ENCODE measurements around the gene TSPO2.
"Not testable (repeated sequence)": the region's sequence is repeated elsewhere in the genome, so short reads cannot be mapped to it uniquely, and the experiment has no call there.

Gene TSPO2, protein sequence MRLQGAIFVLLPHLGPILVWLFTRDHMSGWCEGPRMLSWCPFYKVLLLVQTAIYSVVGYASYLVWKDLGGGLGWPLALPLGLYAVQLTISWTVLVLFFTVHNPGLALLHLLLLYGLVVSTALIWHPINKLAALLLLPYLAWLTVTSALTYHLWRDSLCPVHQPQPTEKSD

DNA sequence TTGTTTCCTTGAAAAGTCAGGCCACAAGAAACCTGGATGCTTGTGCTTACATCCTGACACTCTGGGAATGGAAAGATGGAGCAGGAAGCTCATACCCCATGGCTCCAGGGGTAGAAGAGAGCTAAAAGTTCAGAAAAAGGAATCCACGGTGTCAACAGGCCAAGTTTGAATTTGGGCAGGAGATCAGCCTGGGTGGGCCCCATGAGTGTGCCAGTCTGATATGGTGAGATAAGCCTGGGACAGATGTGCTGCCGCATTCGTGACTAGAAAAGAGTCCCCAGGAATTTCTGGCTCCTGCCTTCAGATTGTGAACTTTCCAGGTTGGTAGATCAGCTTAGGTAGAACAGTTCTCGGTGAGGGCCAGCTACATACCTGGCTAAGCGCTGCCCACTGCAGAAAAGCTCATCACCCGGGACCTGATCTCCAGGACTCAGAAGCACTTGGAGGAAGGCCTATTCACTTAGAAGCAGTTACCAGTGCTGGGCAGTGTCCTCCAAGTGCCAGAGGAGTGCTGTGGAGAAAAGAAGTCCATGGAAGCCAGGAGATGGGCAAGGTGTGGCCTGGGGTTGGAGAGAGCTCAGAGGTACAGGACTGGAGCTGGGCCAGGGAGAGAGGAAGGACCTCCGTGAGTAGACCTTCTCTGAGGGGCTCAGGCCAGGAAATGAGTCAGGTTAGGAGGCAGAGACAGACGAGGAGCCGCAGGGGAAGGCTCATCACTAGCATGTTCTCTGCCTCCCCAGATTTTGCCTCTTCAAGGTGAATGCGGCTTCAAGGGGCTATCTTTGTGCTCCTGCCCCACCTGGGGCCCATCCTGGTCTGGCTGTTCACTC is at the start of gene TSPO2:
Gene TSPO2 (plus strand): TSS at position 242 of the 830 bp plus-strand sequence. CDS start 519 bp downstream, at position 761.
- DNase-seq = no peak

DNA sequence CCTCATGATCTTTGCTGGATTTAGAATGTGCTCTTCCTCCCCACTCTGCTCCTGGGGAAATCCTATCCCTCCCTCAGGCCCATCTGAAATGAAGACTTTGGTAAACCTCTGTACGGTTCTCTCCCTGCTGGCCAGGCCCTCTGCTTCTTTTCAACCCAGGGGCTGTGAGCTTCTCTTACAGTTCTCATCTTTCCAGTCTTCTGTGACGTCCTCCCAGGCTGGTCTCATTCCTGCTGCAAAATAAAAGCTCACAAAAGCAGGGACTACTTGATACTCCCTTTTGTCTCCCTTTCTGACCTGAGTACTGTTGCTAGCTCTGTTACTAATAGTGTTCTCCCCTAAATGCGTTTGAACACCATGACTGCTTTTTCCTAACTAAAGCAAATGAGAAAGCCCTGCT is 49.5 kb upstream of the TSPO2 start:
- DNase-seq = no peak

DNA sequence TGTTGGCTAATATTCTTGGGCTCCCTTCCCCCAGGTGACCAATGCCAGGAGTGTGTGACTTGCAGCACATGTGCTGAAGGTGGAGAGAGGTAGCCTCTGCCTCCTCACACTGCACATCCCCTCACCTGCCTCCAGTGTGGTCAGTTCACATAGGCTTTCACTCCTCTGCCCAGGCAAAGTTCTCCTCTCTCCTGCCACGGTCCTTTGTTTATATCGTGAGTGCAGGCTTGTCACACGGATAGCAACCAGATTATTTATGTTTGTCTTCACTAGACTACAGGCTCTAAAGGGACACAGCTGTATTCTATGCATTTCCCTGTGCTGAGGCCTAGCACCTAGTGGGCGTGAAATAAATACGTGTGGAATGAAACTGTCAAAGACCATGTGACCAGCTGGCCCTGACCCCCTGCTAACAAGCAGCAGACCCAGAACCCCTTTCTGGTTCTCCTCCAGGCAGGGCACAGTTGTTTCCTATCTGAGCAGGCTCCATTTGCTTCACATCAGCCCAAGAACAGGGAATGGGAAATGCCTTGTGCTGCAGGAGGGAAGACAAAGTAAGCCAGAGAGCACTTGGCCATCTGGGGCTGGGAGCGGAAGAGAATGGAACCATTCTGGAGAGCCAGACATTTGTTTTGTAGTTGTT is 45.6 kb upstream of the TSPO2 start:
- no peak for DNase-seq

DNA sequence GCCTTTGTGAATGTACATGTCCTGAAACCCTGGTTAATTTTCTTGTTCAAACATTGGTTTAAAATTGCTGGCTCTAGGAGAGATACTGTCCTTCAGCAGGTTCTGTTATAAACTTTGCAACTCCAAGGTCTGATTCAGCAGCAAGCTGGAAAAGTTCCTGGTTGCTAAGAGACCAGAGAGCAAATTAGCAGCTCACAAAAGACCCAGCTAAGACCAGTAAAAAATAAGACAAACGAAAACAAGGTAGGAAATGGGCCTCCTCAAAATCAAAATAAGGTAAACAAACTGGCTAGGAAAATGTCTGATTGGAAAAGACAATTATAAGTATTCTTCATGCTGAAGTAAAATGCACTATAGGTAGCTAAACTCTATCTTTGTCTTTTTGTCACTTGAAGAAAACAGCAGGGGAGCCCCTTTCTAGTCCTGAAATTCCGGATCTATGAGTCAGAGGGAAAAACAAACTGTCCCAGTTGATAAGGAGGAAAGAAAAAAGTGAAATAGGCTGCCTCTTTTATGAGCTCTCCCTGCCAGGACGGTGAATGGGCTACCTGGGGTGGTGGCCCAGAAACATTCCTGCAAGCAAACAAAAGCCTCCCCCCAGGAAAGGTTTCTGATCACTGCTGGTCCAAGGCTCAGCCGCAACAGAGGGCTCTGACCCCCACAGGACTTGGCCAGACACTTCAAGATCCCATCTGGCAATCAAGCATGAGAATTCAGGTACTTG is 44.9 kb upstream of the TSPO2 start:
- no peak for DNase-seq

DNA sequence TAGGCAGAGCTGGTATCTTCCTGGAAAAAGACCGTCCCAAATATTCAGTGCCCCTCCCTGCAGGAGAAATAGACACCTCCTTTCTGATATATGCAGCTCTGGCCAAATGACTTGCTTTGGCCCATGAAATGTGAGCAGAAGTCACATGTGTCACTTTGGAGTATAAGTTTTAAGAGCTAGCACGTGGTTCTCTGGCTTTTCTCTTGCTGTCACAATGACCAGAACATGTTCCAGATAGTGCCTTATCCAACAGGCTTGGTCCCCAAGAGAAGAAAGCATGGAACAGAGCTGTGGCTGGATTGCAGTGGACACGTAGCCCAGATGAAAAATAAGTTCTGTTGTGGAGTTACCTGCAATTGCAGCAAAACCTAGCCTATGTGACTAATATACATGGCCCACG is 43.6 kb upstream of the TSPO2 start:
- no peak for DNase-seq

DNA sequence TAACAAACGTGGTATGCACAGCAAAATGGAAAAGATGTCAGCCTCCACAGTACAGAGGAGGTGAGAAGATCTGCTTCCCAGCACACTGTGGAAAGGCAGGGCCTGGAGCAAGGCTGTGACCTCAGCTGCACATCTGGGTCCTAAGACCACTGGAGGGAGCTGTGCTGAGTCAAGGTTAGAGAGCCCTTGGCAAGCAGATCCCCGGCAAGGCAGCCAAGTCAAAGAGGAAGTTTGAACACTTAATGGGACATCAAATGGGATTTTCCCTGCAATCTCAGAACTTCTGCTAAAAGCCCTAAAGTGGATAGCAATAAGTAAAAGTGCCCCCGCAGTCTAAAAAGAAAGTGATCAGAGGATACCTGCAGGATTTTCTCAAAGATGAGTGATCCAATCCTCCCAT is 42.7 kb upstream of the TSPO2 start:
- peak; percentile 32 for DNase-seq

DNA sequence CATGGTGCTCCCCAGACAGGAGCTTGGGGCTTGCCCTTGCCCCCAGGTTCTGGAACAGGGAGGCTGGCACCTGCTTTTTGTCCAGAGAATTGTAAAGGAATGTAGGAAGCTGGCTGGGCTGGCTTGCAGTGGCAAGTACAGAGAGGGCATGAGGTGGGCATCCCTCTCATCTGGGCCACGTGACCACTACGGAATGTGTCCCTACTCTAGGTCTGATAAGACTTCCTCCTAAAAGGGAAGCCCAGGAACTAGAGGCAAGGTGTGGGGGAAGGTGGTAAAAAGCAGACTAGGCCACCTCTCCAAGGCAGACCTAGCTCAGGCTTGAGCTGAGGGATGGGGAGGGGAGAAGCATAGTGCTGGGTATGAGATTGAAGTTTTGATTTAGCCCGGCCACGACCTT is 42.0 kb upstream of the TSPO2 start:
- DNase-seq = no peak

DNA sequence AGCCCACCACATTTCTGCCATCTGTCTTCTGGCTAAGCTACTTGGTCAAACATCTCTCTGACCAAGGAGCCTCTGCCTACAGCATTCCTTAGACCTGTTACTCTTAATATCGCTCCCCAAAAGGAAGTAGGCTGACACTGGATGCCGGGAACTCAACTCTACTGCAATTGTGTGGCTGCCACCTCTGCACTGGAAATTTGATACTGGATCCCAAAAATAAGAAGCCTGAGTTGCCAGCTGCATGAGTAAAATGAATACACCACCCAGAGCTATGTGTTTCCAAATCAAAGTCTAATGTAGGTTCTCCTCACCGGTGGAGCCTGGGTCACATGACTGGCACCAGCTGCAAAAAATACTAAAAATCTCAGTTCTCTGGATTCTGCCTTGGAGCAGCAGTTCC is 40.1 kb upstream of the TSPO2 start:
- no peak for DNase-seq

DNA sequence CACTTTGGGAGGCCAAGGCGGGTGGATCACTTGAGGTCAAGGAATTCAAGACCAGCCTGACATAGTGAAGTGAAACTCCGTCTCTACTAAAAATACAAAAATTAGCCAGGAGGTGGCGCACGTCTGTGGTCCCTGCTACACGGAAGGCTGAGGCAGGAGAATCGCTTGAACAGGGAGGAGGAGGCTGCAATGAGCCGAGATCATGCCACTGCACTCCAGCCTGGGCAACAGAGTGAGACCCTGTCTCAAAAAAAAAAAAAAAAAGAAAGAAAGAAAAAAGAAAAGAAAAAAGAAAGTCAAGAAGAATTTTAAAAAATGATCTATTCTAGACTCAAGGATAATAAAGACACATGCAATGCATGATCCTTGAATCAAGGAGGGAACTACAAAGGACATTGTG is 36.0 kb upstream of the TSPO2 start:
- DNase-seq = peak; percentile 52

DNA sequence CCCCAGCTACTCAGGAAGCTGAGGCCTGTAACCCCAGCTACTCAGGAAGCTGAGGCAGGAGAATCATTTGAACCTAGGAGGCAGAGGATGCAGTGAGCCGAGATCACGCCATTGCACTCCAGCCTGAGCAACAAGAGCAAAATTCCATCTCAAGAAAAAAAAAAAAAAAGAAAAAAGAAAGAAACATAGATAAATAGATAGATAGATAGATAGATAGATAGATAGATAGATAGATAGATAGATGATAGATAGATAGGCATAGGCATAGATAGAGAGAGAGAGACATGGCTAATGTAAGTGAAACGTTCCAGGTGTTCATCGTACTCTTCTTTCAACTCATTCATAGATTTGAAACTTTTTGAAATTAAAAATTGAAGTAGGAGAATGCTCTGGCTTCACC is 35.3 kb upstream of the TSPO2 start:
- not testable (repeated sequence) for DNase-seq

DNA sequence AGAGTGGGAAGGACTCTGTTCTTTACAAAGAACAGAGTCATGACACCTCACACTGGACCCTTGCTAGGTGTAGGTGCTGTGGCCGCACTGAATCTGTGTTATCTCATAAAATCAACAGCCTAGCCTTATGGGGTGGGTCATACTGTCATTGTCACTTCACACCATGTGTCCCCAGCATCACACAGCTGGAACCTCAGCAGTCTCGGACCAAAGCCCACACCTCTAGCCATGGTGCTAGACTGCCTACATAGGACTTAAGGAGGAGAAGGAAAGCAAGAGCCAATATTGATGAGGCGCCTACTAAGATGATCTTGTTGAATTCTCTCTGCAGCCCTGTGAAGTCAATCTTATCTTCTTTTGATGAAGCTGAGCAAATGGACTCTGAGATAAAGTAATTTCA is 34.3 kb upstream of the TSPO2 start:
- no peak for DNase-seq

DNA sequence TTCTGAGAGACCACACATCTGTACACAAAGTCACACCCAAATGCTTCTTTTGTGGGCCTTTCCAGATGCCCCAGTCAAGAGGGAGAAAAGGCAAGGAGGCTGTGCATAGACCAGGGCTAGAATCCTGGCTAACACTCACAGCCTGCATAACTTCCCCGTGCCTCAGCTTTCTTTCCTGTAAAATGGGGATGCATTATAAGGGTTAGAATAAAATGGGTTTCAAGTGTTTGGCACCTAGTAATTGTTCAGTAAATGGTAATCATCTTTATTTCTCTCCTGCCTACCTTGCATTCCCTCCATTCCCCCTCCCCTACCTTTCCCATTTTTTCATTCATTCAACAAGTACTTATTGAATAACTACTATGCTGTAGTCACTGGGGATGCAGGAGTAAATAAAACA is 32.6 kb upstream of the TSPO2 start:
- DNase-seq = no peak

DNA sequence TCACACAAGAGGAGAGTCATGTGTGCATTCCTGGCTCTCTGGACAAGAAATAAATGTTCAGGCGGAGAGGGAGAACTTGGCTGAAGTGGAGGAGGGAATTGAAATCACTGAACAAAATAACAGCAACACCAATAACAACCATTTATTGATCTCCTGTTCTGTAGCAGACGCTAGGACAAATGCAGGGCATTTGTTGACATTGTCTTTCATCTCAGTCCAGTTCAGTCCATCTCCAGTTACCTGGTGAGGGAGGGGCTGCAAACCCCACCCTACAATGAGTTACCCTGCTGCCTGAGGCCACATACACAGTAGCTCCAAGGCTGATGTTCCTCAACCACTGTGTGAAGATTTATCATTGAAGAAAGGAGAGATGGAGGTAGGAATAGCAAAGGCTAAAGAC is 30.6 kb upstream of the TSPO2 start:
- no peak for DNase-seq

DNA sequence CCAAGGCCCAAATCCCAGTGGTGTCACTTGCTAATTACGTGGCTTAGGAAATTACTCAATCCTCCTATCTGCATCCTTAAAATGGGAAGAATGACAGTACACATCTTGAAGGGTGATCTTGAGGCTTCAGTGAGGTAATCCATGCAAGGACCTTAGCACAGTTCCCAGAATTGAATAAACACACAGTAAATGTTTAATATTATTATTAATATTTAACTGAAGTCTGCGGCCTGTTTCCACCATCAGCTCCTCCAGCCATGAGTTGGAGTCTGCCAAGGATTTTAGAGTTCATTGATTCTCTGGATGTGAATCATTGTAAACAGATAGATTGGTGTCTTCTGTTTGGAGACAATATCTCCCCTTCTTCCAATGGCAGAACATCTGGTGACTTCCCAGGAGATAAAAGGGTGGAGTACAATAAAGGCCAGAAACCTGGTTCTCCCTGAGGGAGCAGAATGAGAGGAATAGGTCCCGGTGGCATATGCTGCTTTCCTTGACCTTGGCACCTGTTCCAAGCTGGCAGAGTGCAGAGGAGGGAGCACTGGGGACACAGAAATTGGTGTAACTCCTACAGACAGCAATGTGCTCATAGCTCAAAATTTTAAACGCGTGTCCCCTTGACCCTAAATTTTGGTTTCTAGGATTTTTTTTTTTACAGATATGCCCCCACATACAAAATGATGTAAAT is 28.7 kb upstream of the TSPO2 start:
- no peak for DNase-seq

DNA sequence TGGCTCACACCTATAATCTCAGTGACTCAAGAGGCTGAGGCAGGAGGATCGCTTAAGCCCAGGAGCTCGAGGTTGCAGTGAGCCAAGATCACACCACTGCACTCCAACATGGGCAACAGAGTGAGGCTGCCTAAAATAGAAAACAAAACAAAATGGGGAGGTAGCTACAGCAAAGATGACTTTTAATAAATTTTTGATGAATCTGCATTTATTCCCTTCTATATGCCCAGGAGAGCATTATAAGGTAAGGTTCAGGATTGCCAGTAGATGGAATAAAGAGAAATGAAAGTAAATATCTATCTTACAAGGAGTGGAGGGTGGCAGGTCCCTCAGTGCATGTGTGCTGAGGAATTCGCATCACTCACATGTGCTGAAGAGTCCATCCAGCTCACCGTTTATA is 27.5 kb upstream of the TSPO2 start:
- DNase-seq = no peak

DNA sequence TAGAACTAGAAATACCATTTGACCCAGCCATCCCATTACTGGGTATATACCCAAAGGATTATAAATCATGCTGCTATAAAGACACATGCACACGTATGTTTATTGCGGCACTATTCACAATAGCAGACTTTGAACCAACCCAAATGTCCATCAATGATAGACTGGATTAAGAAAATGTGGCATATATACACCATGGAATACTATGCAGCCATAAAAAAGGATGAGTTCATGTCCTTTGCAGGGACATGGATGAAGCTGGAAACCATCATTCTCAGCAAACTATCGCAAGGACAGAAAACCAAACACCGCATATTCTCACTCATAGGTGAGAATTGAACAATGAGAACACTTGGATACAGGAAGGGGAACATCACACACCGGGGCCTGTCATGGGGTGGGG is 26.4 kb upstream of the TSPO2 start:
- DNase-seq = not testable (repeated sequence)

DNA sequence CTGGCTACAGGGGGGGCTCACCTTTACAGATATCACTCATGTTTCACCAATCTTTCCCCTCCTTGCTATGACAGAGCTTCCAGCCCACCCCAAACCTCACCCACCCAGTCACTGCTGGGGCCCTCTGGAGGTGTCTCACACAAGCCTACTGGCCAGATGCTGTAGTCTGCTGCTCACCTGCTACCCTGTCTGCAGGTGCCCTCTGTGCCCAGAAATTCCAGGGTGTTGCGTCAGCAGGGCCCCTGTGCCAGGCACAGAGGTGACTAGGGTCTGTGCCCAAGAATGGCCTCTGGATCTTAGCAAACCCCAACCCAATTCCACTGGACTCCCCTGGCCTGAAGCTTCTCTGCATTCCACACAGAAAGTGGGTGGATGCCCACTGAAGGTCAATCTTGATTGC is 24.6 kb upstream of the TSPO2 start:
- no peak for DNase-seq

DNA sequence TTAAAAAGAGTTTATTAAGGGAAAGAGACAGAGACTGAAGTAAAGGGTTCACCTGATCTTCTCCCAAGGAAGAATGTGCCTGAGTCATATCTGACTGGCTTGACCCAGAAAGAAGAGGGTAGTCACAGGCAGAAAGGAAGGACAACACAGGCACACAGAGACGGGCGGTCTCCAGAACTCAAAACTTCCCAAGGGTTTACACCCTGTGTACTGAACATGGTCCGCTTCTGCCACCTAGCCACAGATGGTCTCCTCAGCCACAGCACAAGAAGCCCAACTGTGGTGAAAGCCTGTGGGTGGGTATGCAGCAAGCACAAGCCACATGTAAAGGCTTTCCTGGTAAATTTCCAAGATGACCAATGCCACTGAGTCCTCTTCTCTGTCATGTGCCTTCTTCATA is 20.4 kb upstream of the TSPO2 start:
- no peak for DNase-seq

DNA sequence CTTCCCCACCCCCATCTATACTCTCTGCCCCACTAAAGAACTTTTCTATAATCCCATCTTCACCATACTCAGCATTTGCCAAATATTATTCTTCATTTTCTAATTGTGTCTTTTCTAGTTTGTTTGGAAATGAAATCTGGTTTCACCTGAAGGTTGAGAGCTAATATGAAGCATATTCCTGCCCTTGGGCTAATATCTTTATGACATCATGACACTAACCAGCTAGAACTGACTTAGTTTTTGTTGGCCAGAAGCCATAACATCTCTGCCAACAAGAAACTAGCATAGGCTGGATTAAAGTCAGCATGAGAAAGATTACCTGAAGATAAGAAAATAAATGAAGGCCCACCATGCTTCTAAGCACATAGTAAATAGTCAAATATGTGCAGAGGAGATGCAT is 20.0 kb upstream of the TSPO2 start:
- DNase-seq = no peak

DNA sequence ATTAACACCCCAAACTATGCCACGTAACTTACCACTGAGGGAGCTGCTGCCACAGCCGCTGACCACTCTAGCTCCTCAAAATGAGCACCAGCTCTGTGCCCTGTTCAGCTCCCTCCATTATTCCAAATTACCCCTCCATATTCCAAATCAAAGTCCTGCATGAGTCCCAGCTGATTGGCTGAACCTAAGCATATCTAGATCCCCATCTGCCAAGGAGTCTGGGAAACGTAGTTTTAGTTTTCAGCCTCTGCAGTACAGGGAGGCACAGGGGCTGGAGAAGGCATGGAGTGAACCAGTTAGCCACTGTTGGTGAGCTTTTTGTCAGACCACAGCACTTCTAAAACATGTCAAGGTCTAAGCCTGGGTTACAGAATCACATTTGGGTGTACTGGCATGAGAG is 19.2 kb upstream of the TSPO2 start:
- no peak for DNase-seq

DNA sequence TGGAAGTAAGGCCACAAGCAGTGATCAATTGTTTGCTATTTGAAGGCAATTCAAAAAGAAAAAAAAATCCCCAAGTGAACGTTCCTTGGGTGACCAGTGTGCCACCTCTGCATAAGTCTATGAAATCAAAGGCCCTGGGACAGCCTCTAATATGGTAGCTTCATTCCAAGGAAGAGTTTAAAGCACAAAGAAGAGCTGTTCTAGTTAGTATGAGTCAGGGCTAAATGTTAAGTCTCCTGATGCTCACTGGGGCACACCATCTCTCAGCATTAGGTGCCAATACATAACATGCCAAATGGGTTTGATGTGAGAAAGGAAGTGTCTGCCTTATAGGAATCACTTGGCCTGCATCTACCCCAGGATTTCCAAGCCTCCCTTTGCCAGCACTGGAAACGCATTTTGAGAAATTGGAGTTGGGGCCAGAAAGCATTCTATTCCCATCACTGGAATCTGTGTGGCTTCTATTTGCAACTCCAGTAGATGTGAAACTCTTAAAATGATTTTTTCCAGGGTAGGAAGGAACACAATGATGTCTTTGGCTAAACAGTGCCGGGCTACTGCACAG is 16.2 kb upstream of the TSPO2 start:
- DNase-seq = no peak

DNA sequence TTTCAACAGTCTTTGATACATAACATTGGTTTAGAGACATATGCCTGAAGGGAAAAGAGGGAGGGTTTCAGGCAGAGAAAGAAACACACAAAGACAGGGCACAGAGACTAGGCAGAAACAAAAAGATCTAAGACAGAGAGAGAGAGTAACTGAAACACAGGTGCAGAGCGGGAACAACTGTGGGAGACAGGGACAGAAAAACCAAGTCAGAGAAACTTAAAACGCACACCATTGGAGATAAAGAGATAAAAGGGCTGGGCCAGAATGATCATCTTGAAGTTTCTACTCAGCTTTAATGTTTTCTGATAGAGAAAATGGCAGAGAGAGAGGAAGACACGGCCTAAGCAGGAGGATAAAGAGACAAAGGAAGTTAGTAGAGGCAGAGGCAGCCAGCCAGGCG is 15.0 kb upstream of the TSPO2 start:
- no peak for DNase-seq

Data from CD4-positive, alpha-beta T cell treated with Interferon gamma for 1 hour (primary cell).